ENCODE measurements around the gene OR5D18.
"Not testable (repeated sequence)": the region's sequence is repeated elsewhere in the genome, so short reads cannot be mapped to it uniquely, and the experiment has no call there.

The OR5D18 gene

DNA sequence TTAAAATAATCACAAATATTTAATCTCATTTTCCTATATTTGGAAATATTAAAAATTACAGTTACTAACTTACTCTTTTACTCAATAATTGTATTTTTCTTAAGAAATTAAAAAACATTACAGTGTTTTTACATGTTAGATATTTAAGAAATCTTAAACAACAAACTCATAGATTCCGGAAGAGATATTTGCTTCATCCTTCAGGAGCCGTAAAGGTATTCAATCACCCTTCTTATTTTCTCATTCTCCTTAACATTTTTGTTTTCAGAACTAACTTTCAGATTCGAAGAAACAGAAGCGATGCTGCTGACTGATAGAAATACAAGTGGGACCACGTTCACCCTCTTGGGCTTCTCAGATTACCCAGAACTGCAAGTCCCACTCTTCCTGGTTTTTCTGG lies at the start of gene OR5D18:
Gene OR5D18, plus strand, starts transcription at position 301 of the 400 bp plus-strand sequence. Its CDS starts 0 bp downstream, at position 301.
- no peak for FAIRE-seq

DNA sequence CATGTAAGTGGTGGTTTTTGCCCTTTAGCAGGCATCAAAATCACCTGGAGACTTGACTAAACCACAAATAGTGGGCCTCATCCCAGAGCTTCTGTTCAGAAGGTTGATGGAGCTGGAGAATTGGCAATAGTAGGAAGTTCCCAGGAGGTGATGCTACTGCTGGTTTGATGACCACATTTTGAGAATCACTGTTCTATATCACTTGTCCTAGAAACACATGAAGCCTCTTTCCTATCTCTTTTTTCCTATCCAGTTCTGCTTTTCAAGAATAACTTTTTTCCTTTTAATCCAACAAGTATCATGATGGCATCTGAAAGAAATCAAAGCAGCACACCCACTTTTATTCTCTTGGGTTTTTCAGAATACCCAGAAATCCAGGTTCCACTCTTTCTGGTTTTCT lies 46.3 kb upstream of the OR5D18 start, which contains the start of gene OR5D13:
Gene OR5D13, plus strand, starts transcription at position 301 of the 400 bp plus-strand sequence. Its CDS starts 0 bp downstream, at position 301.
- FAIRE-seq, result no peak

DNA sequence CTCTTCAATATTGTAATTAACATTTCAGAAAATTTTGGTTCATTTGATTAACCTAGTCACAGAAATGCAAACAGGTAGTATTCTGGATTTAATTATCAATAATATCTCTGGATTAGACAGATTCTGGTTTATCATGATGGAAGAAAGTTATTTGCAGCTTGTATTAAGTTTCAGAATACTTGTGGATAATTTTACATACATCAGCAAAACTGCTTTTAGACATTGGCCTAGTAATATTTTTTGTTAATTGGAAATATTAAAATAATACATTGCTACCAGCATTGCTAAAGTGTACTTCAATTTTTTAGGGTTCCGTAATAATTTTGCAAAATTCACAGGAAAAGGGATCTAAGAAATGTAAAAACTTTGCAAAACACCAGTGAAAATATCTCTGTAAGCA lies 27.8 kb upstream of the OR5D18 start:
- no peak for FAIRE-seq

DNA sequence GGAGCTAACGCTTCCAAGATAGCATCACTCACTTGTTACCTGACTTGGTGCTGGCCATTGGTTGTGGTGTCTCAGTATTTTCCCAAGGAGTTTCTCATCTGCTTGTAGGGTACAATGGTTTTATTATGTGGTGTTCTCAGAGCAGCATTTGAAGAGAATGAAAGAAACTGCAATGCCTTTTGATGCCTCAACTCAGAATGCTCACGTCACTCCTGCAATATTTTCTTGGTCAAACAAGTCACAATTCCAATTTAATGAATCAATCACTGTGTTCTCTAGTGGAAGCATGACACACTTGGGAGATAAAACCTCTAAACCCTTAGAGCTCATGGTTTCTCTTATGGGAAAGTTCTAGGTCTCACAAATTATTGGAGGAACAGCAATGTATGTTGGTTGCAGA lies 26.1 kb upstream of the OR5D18 start:
- no peak for FAIRE-seq

DNA sequence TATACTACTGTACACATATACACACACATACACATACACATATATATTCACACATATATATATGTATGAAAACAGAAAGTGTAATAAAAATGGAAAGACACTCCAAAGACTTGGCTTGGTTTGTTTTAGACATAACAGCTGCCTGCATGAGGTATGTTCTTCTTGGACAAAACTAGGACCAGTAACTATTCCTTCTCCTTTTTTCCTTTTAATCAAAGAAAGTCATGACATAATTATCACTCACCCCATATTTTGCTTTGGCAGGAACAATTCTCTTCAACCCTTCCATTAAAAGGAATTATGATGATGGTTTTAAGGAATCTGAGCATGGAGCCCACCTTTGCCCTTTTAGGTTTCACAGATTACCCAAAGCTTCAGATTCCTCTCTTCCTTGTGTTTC lies 24.2 kb upstream of the OR5D18 start, which contains the start of gene OR5D14:
Gene OR5D14, plus strand, starts transcription at position 301 of the 400 bp plus-strand sequence. Its CDS starts 0 bp downstream, at position 301.
- FAIRE-seq, result no peak

DNA sequence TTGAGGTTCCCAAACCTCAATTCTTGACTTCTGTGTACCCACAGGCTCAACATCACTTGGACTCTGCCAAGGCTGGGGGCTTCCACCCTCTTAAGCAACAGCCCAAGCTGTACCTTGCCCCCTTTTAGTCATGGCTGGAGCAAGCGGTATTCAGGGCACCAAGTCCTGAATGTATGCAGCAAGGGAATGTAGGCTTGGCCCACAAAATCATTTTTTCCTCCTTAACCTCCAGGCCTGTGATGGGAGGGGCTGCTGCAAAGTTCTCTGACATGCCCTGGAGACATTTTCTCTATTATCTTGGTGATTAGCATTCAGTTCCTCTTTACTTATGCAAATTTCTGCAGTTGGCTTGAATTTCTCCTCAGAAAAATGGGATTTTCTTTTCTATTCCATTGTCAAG lies 13.2 kb upstream of the OR5D18 start:
- FAIRE-seq, result no peak

DNA sequence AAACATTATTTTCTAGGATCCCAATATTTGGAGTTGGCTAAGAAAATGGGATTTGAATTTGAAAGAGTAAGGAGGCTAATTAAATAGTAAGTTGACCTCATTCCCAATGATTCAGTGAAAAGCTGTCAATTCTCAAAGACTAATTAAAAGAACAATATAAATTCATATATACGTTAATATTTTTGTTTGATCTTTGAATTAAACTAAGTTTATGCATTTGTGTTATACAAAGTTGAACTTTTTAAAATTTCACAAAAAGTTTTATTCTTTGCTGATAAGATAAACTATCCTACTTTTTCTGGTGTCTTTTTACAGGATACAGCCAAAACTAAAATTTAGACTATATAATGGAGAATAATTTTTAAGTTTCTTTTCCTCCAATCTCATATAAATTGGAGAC lies 8.4 kb upstream of the OR5D18 start, which contains the start of gene OR5L1:
Gene OR5L1, plus strand, starts transcription at position 301 of the 400 bp plus-strand sequence. CDS start 100 bp downstream, outside the sequence.
- peak; percentile 9 for FAIRE-seq

DNA sequence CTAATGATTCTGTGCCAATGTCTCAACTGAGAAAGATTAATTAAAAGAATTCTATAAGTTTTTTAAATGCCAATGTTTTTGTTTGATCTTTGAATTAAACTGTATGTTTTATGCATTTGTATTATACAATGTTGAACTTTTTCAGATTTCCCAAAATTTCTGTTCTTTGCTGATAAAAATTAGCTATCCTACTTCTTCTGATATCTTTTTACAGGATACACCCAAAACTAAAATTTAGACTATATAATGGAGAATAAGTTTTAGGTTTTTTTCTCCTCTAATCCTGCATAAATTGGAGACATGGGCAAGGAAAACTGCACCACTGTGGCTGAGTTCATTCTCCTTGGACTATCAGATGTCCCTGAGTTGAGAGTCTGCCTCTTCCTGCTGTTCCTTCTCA lies 7.5 kb downstream of the OR5D18 start, which contains the start of gene OR5L2:
Gene OR5L2, plus strand, starts transcription at position 301 of the 400 bp plus-strand sequence. Its CDS starts 0 bp downstream, at position 301.
- FAIRE-seq, result no peak

DNA sequence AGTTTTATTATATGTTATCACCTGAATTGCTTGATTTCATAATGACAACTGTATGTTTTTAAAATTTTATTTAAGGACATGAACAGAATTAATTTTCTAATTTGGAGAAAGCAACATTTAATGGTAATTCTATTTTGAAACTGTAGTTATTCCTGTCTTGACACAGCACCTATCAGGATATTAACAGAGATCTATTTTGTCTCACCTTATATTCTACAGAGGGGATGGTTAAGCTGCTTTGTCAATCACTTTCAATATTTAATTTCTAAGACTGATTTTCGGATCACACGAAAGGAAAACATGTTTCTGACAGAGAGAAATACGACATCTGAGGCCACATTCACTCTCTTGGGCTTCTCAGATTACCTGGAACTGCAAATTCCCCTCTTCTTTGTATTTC lies 19.0 kb downstream of the OR5D18 start, which contains the start of gene OR5D16:
Gene OR5D16, plus strand, starts transcription at position 301 of the 400 bp plus-strand sequence. Its CDS starts 0 bp downstream, at position 301.
- FAIRE-seq, result no peak

DNA sequence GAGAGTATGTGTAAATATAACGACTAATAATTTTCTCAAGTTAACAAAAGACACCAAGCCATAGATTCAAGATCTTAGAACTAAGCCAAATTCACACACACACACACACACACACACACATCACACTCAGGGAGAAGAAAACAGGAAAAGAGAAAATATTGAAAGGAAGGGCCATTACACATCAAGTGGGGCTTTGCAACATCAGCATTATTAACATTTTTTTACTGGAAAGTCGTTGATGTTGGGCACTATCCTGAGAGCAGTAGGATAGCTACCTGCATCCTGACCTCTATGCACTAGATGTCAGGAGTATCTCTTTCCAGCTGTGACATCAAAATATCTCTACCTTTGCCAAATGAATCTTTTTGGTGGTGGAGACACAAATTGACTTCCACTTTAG lies 28.0 kb downstream of the OR5D18 start:
- FAIRE-seq, result no peak

DNA sequence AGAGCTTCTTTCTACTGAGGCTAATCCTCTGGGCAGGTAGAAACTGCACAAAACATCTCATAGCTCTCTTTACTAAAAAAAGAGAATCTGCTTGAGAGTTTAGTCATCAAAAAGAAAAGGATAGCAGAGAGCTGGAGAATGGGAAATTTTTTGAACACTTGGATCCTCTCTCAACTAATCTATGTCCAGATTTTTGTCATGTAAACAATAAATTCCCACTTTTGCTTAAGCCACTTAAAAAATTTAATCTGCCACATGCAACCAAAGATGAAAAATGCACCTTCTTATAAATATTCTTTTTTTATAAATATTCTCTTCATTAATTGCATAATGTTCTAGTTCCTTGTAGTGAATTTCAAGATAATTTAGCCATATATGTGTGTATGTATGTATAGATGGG lies 29.6 kb downstream of the OR5D18 start:
- FAIRE-seq, result no peak

DNA sequence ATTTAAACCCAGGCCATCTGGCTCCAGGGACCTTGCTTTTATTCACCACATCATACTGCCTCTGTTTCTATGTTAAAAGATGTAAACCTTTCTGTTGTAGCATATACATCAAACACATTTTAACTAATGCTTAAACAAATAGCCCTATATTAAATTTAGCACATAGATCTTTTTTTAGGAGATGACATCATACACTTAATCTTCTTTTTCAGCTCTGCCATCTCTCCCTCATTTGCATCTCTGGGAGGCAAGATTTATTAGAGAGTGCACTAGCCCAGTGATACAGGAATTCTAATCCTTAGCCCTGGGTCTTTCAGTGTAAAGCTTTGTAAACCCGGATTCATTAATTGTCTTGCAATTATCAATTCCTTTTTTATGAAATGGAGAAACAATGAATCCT lies 32.7 kb downstream of the OR5D18 start:
- no peak for FAIRE-seq

DNA sequence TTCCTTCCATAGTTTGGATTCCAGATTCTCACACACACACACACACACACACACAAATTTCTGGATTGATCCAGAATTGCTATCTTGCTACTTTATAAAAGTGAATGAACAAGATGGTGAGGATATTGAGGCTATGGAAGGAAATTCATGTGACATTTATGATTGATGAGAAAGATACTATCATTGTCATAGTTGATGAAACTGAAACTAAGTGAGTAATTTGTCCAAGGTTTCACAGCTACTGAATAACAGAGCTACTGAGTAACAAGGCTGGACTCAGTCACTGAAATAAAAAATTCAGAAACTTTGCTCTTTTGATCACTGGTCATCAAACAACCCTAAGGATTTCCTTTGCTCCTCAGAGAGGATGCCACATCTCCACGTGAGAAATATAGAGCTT lies 35.3 kb downstream of the OR5D18 start:
- FAIRE-seq, result no peak

DNA sequence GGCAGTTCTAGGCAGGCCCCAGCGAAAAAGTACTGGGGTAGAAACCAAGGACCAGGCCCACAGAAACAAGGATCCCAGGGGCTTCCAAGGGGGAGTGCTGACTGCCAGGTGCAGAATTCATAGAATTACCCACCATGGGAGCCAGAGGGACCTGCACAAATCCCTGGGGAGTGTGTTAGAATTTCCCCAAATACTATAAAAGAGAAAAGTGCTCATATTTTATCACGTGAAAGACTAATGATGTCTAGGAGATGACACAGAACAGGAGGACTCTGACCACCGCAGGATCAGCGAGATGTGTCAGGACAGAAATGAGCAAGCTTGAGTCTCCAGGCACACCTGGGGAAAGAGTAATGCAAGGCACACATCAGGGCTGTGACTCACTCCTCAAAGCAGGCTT lies 47.9 kb downstream of the OR5D18 start:
- FAIRE-seq, result not testable (repeated sequence)
